ENCODE results near the gene KLHL3.

DNA sequence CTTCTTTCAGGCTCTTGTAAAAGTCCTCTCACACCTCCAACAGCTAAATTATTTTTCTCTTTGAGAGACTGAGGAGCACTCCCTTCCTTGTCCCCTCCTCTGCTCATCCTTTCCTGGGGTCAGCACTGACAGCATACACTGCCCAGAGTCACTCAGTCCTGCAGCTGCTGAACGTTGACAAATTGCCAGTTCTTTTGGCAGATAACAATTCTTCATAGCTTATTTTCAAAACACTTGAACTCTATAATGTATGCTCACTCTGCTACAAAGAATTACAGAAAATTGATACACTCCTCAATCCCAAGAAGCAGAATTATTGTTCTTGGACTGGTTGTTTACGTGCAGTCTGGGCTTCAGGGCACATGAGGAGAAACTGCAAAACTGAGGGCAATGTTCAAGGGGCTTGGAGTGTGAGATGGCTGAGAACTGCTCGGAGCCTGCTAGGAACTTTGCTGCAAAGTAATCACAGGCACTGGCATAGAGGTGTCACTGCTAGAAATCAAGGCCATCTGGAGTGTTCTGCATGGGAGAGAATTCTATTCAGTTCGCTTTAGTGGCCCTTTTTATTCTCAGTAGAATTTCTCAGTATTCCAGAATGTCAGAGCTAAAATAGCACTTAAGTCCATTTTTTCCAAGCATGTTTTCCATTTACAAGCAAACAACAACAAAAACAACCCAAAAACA lies 140.4 kb downstream of the KLHL3 start:
- TF ChIP-seq, protein P1, sequence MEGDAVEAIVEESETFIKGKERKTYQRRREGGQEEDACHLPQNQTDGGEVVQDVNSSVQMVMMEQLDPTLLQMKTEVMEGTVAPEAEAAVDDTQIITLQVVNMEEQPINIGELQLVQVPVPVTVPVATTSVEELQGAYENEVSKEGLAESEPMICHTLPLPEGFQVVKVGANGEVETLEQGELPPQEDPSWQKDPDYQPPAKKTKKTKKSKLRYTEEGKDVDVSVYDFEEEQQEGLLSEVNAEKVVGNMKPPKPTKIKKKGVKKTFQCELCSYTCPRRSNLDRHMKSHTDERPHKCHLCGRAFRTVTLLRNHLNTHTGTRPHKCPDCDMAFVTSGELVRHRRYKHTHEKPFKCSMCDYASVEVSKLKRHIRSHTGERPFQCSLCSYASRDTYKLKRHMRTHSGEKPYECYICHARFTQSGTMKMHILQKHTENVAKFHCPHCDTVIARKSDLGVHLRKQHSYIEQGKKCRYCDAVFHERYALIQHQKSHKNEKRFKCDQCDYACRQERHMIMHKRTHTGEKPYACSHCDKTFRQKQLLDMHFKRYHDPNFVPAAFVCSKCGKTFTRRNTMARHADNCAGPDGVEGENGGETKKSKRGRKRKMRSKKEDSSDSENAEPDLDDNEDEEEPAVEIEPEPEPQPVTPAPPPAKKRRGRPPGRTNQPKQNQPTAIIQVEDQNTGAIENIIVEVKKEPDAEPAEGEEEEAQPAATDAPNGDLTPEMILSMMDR (IDR thresholded peaks at IDR 0.05; ENCODE audit: low read length), result no peak
- no peak for TF ChIP-seq EZH2 (IDR thresholded peaks at IDR 0.05; ENCODE audit: borderline replicate concordance, low read length)

Measured in OCI-LY1 (cell line).